ENCODE measurements around the gene SNAPC3. TPM values are rescaled to one million over a fixed set of nuclear protein-coding genes. Genes with fewer than 3 reads are reported as not detected.
"Not testable (repeated sequence)": the region's sequence is repeated elsewhere in the genome, so short reads cannot be mapped to it uniquely, and the experiment has no call there.

The SNAPC3 gene
- total RNA-seq, 2 experiments from 2014 or later: 28.0 to 31.5 TPM

DNA sequence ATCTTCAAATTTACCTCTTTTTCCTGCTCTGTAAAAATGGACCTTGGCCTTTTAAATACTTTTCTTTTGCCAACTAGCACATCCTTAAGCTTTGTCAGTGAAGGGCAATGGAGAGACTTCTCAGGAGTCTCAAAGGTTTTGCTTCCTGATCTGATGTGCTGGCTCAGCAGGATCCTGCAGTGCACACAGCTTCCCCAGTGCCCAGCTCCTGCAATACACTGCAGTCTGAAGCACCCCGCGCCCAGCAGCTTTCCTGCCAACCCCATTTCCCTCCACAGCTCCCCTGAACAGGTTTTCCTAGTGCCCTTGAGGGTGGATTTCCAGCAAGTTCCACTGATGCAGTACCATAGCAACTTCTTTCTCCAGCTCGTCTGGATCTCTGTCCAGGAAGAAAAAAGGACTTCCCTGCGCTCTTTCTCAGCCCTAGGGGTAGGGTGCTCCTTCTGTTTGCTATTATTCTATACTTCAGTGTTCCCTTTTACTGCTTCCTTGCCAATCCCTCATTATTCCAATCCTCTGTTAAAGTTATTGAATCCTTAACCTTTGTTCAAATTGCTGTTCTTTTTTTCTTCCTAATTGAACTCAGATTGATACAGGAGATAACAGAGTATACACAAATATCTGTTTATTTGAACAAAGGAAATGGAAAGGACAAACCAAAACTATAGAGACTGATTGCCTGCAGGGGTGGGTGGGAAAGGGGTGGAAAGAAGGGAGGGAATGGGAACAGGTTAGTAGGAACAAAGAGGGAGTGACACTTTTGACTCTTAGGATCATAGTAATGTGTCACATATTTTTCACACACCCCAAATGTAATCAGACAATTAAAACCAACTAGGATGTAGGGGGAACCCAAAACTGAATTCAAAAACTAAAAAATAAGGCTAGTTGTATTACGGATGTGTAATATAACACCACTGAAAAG is 8.5 kb downstream of the SNAPC3 start:
- Mint-ChIP-seq H3K9me3 (no peaks in the 10 kb centered on the region), H3K4me1 (peaks cover 40% of the 10 kb centered on the region), H3K27me3 (no peaks in the 10 kb centered on the region), H3K4me3 (no peak overlapping the region), H3K36me3 (ENCODE audit: low read depth) (peaks cover 62% of the 10 kb centered on the region), H3K27ac (no peak overlapping the region)
- no peak for DNase-seq
- POLR2A ChIA-PET: no interaction called here
- CTCF ChIA-PET: no interaction called here

DNA sequence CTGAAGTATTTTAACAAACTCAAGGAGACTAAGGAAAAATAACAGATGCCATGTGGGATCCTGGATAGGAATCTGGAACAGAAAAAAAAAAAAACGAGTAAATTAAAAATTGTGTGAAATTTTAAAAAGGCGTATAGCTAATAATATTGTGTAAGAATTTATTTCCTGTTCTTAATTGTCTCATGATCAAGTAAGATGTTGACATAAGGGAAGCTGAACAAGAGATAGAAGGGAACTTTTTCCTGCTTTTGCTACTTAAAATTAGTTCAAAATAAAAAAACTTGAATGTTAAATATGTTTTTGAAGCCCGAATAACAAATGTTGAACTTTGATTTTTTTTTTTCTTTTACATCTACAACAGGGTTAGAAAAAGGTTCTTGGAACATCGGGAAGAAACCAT is 10.5 kb downstream of the SNAPC3 start:
- ChIA-PET CTCF (interaction anchor here (0.6 to 1.2 kb wide), 3 partner anchors 10 to 280 kb away, joined by 3 to 4 read pairs (median 4); partner anchors contain the start of gene SNAPC3), POLR2A (no interaction called here)
- Mint-ChIP-seq H3K4me3 (no peak overlapping the region), H3K9me3 (no peaks in the 10 kb centered on the region), H3K27me3 (no peaks in the 10 kb centered on the region), H3K4me1 (peaks cover 35% of the 10 kb centered on the region), H3K36me3 (ENCODE audit: low read depth) (peaks cover 62% of the 10 kb centered on the region), H3K27ac (no peak overlapping the region)
- no peak for DNase-seq

DNA sequence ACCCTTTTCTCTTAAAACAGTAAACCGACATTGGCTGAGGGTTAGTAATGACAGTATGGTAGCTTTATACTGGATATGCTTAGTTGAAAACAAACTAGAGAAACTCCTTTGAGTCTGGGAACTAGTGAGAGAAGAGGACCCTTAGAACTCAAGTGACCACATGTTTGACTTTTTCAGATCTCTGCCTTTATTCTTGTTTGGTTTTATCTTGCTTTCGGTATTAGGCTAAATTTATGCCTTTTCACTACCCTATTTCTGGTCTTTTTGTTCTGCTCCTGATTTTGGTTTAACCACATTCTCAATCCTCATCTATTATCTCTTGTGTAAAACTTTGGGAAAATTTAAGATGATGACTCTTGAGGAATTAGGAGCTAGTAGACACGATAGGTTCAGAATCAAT is 11.0 kb downstream of the SNAPC3 start:
- DNase-seq: no peak
- Mint-ChIP-seq H3K27ac (no peak overlapping the region), H3K36me3 (ENCODE audit: low read depth) (peaks cover 64% of the 10 kb centered on the region), H3K9me3 (no peaks in the 10 kb centered on the region), H3K4me3 (no peak overlapping the region), H3K27me3 (no peaks in the 10 kb centered on the region), H3K4me1 (peaks cover 34% of the 10 kb centered on the region)
- ChIA-PET CTCF (interaction anchor here (0.6 kb wide), 1 partner anchor 279 kb away, joined by 4 read pairs; no protein-coding TSS in a partner anchor), POLR2A (no interaction called here)

DNA sequence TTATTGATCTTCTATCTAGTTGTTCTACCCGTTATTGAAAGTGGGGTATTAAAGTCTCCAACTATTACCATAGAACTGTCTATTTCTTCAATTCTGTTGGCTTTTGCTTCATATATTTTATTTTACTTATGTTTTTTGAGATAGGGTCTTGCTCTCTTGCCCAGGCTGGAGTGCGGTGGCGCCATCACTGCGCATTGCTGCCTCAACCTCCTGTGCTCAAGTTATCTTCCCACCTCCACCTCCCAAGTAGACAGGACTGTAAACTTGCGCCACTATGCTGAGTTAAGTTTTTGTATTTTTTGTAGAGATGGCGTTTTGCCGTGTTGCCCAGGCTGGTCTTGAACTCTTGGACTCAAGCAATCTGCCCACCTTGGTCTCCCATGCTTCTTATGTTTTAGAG is 16.2 kb downstream of the SNAPC3 start:
- H3K36me3 Mint-ChIP-seq (ENCODE audit: low read depth): peaks cover 80% of the 10 kb centered on the region
- H3K27me3 Mint-ChIP-seq: no peaks in the 10 kb centered on the region
- ChIA-PET POLR2A (no interaction called here), CTCF (interaction anchor here (1.0 kb wide), 1 partner anchor 12 kb away, joined by 3 read pairs; no protein-coding TSS in a partner anchor)
- H3K27ac Mint-ChIP-seq: no peak overlapping the region
- peaks cover 11% of the 10 kb centered on the region for H3K4me1 Mint-ChIP-seq
- H3K4me3 Mint-ChIP-seq: no peak overlapping the region
- no peaks in the 10 kb centered on the region for H3K9me3 Mint-ChIP-seq
- DNase-seq: no peak

GRCh38 chr9:15441841-15442240 is 19.2 kb downstream of the SNAPC3 start:
- peaks cover 77% of the 10 kb centered on the region for H3K36me3 Mint-ChIP-seq (ENCODE audit: low read depth)
- H3K27ac Mint-ChIP-seq, DNase-seq, H3K9me3 Mint-ChIP-seq, H3K4me1 Mint-ChIP-seq, H3K4me3 Mint-ChIP-seq, H3K27me3 Mint-ChIP-seq, POLR2A ChIA-PET: not testable (repeated sequence)
- CTCF ChIA-PET: interaction anchor here (0.6 to 0.7 kb wide), 2 partner anchors 29 to 41 kb away, joined by 3 to 4 read pairs; no protein-coding TSS in a partner anchor

- DNase-seq, CTCF ChIA-PET, H3K27me3 Mint-ChIP-seq, H3K27ac Mint-ChIP-seq, H3K4me3 Mint-ChIP-seq, H3K9me3 Mint-ChIP-seq, POLR2A ChIA-PET, H3K4me1 Mint-ChIP-seq: not testable (repeated sequence)
- H3K36me3 Mint-ChIP-seq (ENCODE audit: low read depth): peaks cover 79% of the 10 kb centered on the region
Observed at GRCh38 chr9:15442264-15442663, 19.6 kb downstream of the SNAPC3 start.

GRCh38 chr9:15444141-15444540 is 21.5 kb downstream of the SNAPC3 start:
- no peaks in the 10 kb centered on the region for H3K27me3 Mint-ChIP-seq
- H3K27ac Mint-ChIP-seq: no peak overlapping the region
- ChIA-PET POLR2A (no interaction called here), CTCF (interaction anchor here (0.8 to 1.3 kb wide), 2 partner anchors 10 to 12 kb away, joined by 3 to 4 read pairs; no protein-coding TSS in a partner anchor)
- H3K4me1 Mint-ChIP-seq: no peaks in the 10 kb centered on the region
- H3K9me3 Mint-ChIP-seq: no peaks in the 10 kb centered on the region
- H3K4me3 Mint-ChIP-seq: no peak overlapping the region
- peaks cover 75% of the 10 kb centered on the region for H3K36me3 Mint-ChIP-seq (ENCODE audit: low read depth)
- DNase-seq: no peak

- Mint-ChIP-seq H3K4me1 (no peaks in the 10 kb centered on the region), H3K36me3 (ENCODE audit: low read depth) (peaks cover 41% of the 10 kb centered on the region), H3K9me3 (no peaks in the 10 kb centered on the region), H3K27ac (no peak overlapping the region), H3K4me3 (no peak overlapping the region), H3K27me3 (no peaks in the 10 kb centered on the region)
- ChIA-PET CTCF (interaction anchor here (1.3 kb wide), 1 partner anchor 10 kb away, joined by 4 read pairs; no protein-coding TSS in a partner anchor), POLR2A (no interaction called here)
- DNase-seq: no peak
Observed at GRCh38 chr9:15453956-15454355, 31.3 kb downstream of the SNAPC3 start.

- no peak overlapping the region for H3K4me3 Mint-ChIP-seq
- CTCF ChIA-PET: no interaction called here
- H3K27ac Mint-ChIP-seq: no peak overlapping the region
- H3K36me3 Mint-ChIP-seq (ENCODE audit: low read depth): peaks cover 51% of the 10 kb centered on the region
- no peak for DNase-seq
- H3K27me3 Mint-ChIP-seq: no peaks in the 10 kb centered on the region
- POLR2A ChIA-PET: no interaction called here
- no peaks in the 10 kb centered on the region for H3K4me1 Mint-ChIP-seq
- H3K9me3 Mint-ChIP-seq: no peaks in the 10 kb centered on the region
Observed at GRCh38 chr9:15461056-15461455, 38.4 kb downstream of the SNAPC3 start.

- Mint-ChIP-seq H3K9me3 (no peaks in the 10 kb centered on the region), H3K4me1 (no peaks in the 10 kb centered on the region), H3K27ac (no peak overlapping the region), H3K27me3 (no peaks in the 10 kb centered on the region), H3K36me3 (ENCODE audit: low read depth) (peaks cover 56% of the 10 kb centered on the region), H3K4me3 (no peak overlapping the region)
- POLR2A ChIA-PET: no interaction called here
- CTCF ChIA-PET: no interaction called here
- no peak for DNase-seq
Observed at GRCh38 chr9:15461601-15462000, 38.9 kb downstream of the SNAPC3 start.

DNA sequence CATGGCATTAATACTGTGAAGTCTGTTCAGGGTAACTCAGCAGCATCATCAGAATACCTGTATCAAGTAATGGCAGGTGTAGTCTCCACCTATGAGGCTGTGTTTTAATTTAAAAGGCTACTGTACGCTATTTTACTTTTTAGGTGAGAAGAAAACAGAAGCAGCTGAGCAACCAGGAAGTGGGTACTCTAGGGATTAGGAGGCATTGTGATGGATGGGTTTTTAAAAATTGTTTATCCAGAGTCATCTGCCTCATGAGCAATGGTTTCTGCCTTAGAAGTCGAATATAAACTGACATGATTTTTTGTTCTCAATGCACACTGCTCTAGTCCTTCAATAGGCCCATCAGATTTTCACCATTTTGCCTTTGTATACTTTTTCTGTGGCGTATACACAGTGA is 45.5 kb downstream of the SNAPC3 start:
- peaks cover 1% of the 10 kb centered on the region for H3K4me1 Mint-ChIP-seq
- ChIA-PET POLR2A (no interaction called here), CTCF (interaction anchor here (1.2 kb wide), 1 partner anchor 161 kb away, joined by 4 read pairs; the partner anchor contains the start of gene TTC39B)
- H3K9me3 Mint-ChIP-seq: no peaks in the 10 kb centered on the region
- H3K27me3 Mint-ChIP-seq: no peaks in the 10 kb centered on the region
- DNase-seq: no peak
- no peak overlapping the region for H3K27ac Mint-ChIP-seq
- H3K36me3 Mint-ChIP-seq (ENCODE audit: low read depth): peaks cover 61% of the 10 kb centered on the region
- no peak overlapping the region for H3K4me3 Mint-ChIP-seq

GRCh38 chr9:15469406-15469805 is 46.7 kb downstream of the SNAPC3 start:
- ChIA-PET CTCF (interaction anchor here (1.2 kb wide), 1 partner anchor 162 kb away, joined by 4 read pairs; the partner anchor contains the start of gene TTC39B), POLR2A (no interaction called here)
- H3K27ac Mint-ChIP-seq: no peak overlapping the region
- H3K4me1 Mint-ChIP-seq: peaks cover 4% of the 10 kb centered on the region
- H3K27me3 Mint-ChIP-seq: no peaks in the 10 kb centered on the region
- H3K36me3 Mint-ChIP-seq (ENCODE audit: low read depth): peaks cover 62% of the 10 kb centered on the region
- H3K9me3 Mint-ChIP-seq: no peaks in the 10 kb centered on the region
- no peak overlapping the region for H3K4me3 Mint-ChIP-seq
- DNase-seq: no peak

DNA sequence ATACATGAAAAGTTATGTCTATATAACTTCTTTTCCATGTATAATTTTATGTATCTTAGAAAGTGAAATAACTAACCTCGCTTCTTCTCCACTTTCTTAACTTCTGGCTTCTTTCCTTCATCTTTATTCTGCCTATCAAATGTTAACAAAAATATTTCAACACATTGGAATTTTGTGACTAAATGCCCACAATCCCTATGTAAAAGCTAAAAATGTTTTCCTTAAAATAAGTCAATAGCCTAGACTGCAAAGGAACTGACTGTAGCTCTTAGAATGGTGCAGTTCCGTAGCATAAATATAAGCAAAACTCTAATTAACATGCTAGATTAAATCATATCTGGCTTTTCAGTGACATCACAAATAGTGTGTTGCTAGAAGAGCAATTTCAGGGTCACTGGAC is 47.2 kb downstream of the SNAPC3 start:
- POLR2A ChIA-PET: no interaction called here
- H3K27ac Mint-ChIP-seq: no peak overlapping the region
- peaks cover 59% of the 10 kb centered on the region for H3K36me3 Mint-ChIP-seq (ENCODE audit: low read depth)
- no peak for DNase-seq
- no peaks in the 10 kb centered on the region for H3K27me3 Mint-ChIP-seq
- H3K4me1 Mint-ChIP-seq: peaks cover 4% of the 10 kb centered on the region
- H3K9me3 Mint-ChIP-seq: no peaks in the 10 kb centered on the region
- no peak overlapping the region for H3K4me3 Mint-ChIP-seq
- CTCF ChIA-PET: no interaction called here
